K562 (cell line): ENCODE data around the gene CEP250. TPM values are rescaled to one million over a fixed set of nuclear protein-coding genes. Genes with fewer than 3 reads are reported as not detected.

Source experiments
- ARHGAP35 ChIP-seq: fragments of 450-650 bp; IDR thresholded peaks from 2 replicates; pipeline ENCODE4 v1.6.1; 2018; ENCODE audit not compliant: partially characterized antibody
- KAT7 ChIP-seq: sonication (generic); formaldehyde crosslinking; IDR thresholded peaks from 2 replicates; pipeline ENCODE4 v1.8.0; 2022; ENCODE audit warnings: missing genetic modification reagents, mild to moderate bottlenecking, borderline replicate concordance
- KLF10 ChIP-seq: fragments of 250-450 bp; sonication (Bioruptor Pico); IDR thresholded peaks from 2 replicates; pipeline ENCODE4 v1.6.1; 2021; ENCODE audit warnings: matching md5 sums
- KLF16 ChIP-seq: IDR thresholded peaks from 2 replicates; pipeline ENCODE4 v1.6.1; 2016; ENCODE audit warnings: antibody characterized with exemption
- RERE ChIP-seq: sonication (generic); formaldehyde crosslinking; IDR thresholded peaks from 2 replicates; pipeline ENCODE4 v1.8.0; 2023; ENCODE audit warnings: missing genetic modification reagents, mild to moderate bottlenecking, borderline replicate concordance
- ZZZ3 ChIP-seq: fragments of 450-650 bp; IDR thresholded peaks from 2 replicates; pipeline ENCODE4 v1.6.1; 2016; ENCODE audit warnings: antibody characterized with exemption, mild to moderate bottlenecking, moderate library complexity
- polyA plus RNA-seq, 8 experiments: library from polyadenylated mRNA; depleted of rRNA in 4 of 8; stranded (reverse) in 5 of 8; unstranded in 3 of 8; fragments of >200 nt; fragmentation: Nextera tagmentation in 2 of 8; fragmentation: Illumina TruSeq in 1 of 8; extraction: Ambion mirVana in 2 of 8; extraction: Trizol in 1 of 8; gene quantifications; 2 replicates each; pipeline versions ENCODE4 v1.2.1 to v1.2.3, GENCODE V29; 2011 to 2014; ENCODE audit warnings: inconsistent platforms in 1 of 8, missing spikeins in 1 of 8
- total RNA-seq, 7 experiments: library from RNA; depleted of rRNA in 6 of 7; stranded (reverse); fragments of >200 nt in 6 of 7; fragmentation: Illumina TruSeq in 2 of 7; extraction: Trizol in 2 of 7; gene quantifications; 2 replicates each; pipeline versions ENCODE4 v1.2.1 to v1.2.3, GENCODE V29; 2011 to 2021; ENCODE audit warnings: low replicate concordance in 1 of 7
- TF ChIP-seq, protein P1 (sequence below): fragments of 450-650 bp; IDR thresholded peaks from 2 replicates; pipeline ENCODE4 v1.6.1; 2018; ENCODE audit not compliant: partially characterized antibody

CEP250 gene
- total and polyA plus RNA-seq, 9 of the 15 experiments (the other 6 are each of a cell fraction or from before 2014, with no cell fraction given), result 2.5 to 41.9 (median 20.5) TPM

DNA sequence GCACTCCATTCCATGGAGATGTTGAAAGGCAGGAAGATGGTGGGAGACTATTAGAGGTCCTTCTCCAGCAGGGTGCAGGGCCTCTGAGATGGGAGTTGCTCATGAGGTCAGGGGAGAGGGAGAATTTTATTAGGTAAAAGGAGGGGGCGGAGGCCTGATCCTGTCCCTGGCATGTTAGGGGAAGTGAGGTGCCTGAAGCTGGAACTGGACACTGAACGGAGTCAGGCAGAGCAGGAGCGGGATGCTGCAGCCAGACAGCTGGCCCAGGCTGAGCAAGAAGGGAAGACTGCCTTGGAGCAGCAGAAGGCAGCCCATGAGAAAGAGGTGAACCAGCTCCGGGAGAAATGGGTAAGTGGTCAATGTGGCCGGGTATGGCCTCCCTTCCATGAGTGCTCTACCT, 24.4 kb downstream of the CEP250 start (continued):
- TF ChIP-seq, protein P1, sequence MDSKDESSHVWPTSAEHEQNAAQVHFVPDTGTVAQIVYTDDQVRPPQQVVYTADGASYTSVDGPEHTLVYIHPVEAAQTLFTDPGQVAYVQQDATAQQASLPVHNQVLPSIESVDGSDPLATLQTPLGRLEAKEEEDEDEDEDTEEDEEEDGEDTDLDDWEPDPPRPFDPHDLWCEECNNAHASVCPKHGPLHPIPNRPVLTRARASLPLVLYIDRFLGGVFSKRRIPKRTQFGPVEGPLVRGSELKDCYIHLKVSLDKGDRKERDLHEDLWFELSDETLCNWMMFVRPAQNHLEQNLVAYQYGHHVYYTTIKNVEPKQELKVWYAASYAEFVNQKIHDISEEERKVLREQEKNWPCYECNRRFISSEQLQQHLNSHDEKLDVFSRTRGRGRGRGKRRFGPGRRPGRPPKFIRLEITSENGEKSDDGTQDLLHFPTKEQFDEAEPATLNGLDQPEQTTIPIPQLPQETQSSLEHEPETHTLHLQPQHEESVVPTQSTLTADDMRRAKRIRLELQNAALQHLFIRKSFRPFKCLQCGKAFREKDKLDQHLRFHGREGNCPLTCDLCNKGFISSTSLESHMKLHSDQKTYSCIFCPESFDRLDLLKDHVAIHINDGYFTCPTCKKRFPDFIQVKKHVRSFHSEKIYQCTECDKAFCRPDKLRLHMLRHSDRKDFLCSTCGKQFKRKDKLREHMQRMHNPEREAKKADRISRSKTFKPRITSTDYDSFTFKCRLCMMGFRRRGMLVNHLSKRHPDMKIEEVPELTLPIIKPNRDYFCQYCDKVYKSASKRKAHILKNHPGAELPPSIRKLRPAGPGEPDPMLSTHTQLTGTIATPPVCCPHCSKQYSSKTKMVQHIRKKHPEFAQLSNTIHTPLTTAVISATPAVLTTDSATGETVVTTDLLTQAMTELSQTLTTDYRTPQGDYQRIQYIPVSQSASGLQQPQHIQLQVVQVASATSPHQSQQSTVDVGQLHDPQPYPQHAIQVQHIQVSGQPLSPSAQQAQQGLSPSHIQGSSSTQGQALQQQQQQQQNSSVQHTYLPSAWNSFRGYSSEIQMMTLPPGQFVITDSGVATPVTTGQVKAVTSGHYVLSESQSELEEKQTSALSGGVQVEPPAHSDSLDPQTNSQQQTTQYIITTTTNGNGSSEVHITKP, result no peak
- TF ChIP-seq ARHGAP35 (no peak), KLF10 (no peak), RERE (no peak), ZZZ3 (no peak), KAT7 (CRISPR knock-in tag) (no peak), KLF16 (no peak)
